Loucy (cell line): ENCODE measurements around the gene PLAC9.

Experiments used
- CTCF ChIP-seq: fragments of 200-600 bp; sonication (generic); conservative IDR thresholded peaks from 2 replicates; pipeline ENCODE4 v1.5.1; 2014; ENCODE audit warnings: mild to moderate bottlenecking, antibody characterized with exemption, low read length
- EZH2phosphoT487 ChIP-seq: fragments of 200-600 bp; IDR thresholded peaks from 2 replicates; pipeline ENCODE4 v1.6.1; 2018; ENCODE audit warnings: antibody characterized with exemption, mild to moderate bottlenecking, moderate library complexity, borderline replicate concordance

- TF ChIP-seq CTCF, result no peak
- TF ChIP-seq EZH2phosphoT487, result no peak
Measured at GRCh38 chr10:80154978-80155695, 22.6 kb downstream of the PLAC9 start.
